Measurements from ENCODE around the gene CPNE8. TPM values are rescaled to one million over a fixed set of nuclear protein-coding genes. Genes with fewer than 3 reads are reported as not detected.

Gene CPNE8
- total and polyA plus RNA-seq, 7 donors = 10.5 to 27.7 (median 15.7) TPM

- WGBS, 2 donors = 84 to 86% methylated on average over 5 of the region's 5 CpGs
- no peak overlapping the region for H3K27ac ChIP-seq
- H3K9me3 ChIP-seq = peaks cover 0 to 13% (median 0%) of the 10 kb centered on the region in 4 donors
- DNase-seq = no peak
- H3K4me1 ChIP-seq = no peaks in the 10 kb centered on the region
- no peaks in the 10 kb centered on the region for H3K27me3 ChIP-seq
- no peaks in the 10 kb centered on the region for H3K36me3 ChIP-seq
- no peak for TF ChIP-seq POLR2AphosphoS5 (IDR thresholded peaks at IDR 0.05)
- TF ChIP-seq CTCF (IDR thresholded peaks at IDR 0.05) = no peak
- no peak for TF ChIP-seq POLR2A (IDR thresholded peaks at IDR 0.05)
- no peak for TF ChIP-seq EP300 (IDR thresholded peaks at IDR 0.05)
- intact Hi-C loops (cut with DNase I) = no loop called here
- no peak overlapping the region for H3K4me3 ChIP-seq
Measured at GRCh38 chr12:38934078-38934584, 28.7 kb upstream of the CPNE8 start.

GRCh38 chr12:38932320-38932719 lies 26.9 kb upstream of the CPNE8 start:
- intact Hi-C loops (cut with DNase I) = no loop called here
- peaks cover 0 to 4% (median 0%) of the 10 kb centered on the region in 4 donors for H3K9me3 ChIP-seq
- TF ChIP-seq EP300 (IDR thresholded peaks at IDR 0.05) = no peak
- TF ChIP-seq POLR2AphosphoS5 (IDR thresholded peaks at IDR 0.05) = no peak
- no peaks in the 10 kb centered on the region for H3K27me3 ChIP-seq
- H3K4me3 ChIP-seq = no peak overlapping the region
- H3K36me3 ChIP-seq = no peaks in the 10 kb centered on the region
- DNase-seq = no peak
- H3K27ac ChIP-seq = no peak overlapping the region
- 96% methylated on average over 7 of the region's 7 CpGs for WGBS, 2 donors
- no peaks in the 10 kb centered on the region for H3K4me1 ChIP-seq

GRCh38 chr12:38931461-38931860 lies 26.1 kb upstream of the CPNE8 start:
- WGBS, 2 donors = 91 to 95% methylated on average over 8 of the region's 8 CpGs
- no peaks in the 10 kb centered on the region for H3K9me3 ChIP-seq
- H3K4me1 ChIP-seq = no peaks in the 10 kb centered on the region
- H3K27ac ChIP-seq = no peak overlapping the region
- no peaks in the 10 kb centered on the region for H3K36me3 ChIP-seq
- intact Hi-C loops (cut with DNase I) = no loop called here
- no peak overlapping the region for H3K4me3 ChIP-seq
- TF ChIP-seq POLR2AphosphoS5 (IDR thresholded peaks at IDR 0.05) (no peak), POLR2A (IDR thresholded peaks at IDR 0.05) (no peak), CTCF (IDR thresholded peaks at IDR 0.05) (no peak), EP300 (IDR thresholded peaks at IDR 0.05) (no peak)
- no peak for DNase-seq
- H3K27me3 ChIP-seq = no peaks in the 10 kb centered on the region

- H3K4me3 ChIP-seq = no peak overlapping the region
- 58 to 68% methylated on average over 4 of the region's 4 CpGs for WGBS, 2 donors
- H3K9me3 ChIP-seq = no peaks in the 10 kb centered on the region
- H3K27ac ChIP-seq = no peak overlapping the region
- intact Hi-C loops (cut with DNase I) = no loop called here
- DNase-seq = no peak
- no peaks in the 10 kb centered on the region for H3K4me1 ChIP-seq
- H3K27me3 ChIP-seq = no peaks in the 10 kb centered on the region
- H3K36me3 ChIP-seq = no peaks in the 10 kb centered on the region
- no peak for TF ChIP-seq POLR2A (IDR thresholded peaks at IDR 0.05)
- no peak for TF ChIP-seq EP300 (IDR thresholded peaks at IDR 0.05)
- no peak for TF ChIP-seq POLR2AphosphoS5 (IDR thresholded peaks at IDR 0.05)
- no peak for TF ChIP-seq CTCF (IDR thresholded peaks at IDR 0.05)
Measured at GRCh38 chr12:38930990-38931389, 25.6 kb upstream of the CPNE8 start.

- intact Hi-C loops (cut with DNase I) = no loop called here
- WGBS, 2 donors = 62 to 70% methylated on average over 1 of the region's 1 CpG
- Histone ChIP-seq H3K4me3 (no peak overlapping the region), H3K27me3 (no peaks in the 10 kb centered on the region), H3K9me3 (no peaks in the 10 kb centered on the region), H3K36me3 (no peaks in the 10 kb centered on the region), H3K4me1 (no peaks in the 10 kb centered on the region), H3K27ac (no peak overlapping the region)
- TF ChIP-seq CTCF (IDR thresholded peaks at IDR 0.05) (no peak), POLR2AphosphoS5 (IDR thresholded peaks at IDR 0.05) (no peak), EP300 (IDR thresholded peaks at IDR 0.05) (no peak), POLR2A (IDR thresholded peaks at IDR 0.05) (no peak)
- DNase-seq = no peak
Measured at GRCh38 chr12:38926501-38926900, 21.1 kb upstream of the CPNE8 start.

Data from sigmoid colon (tissue), 7 donors.